ENCODE data around the gene UCHL3. TPM values are rescaled to one million over a fixed set of nuclear protein-coding genes. Genes with fewer than 3 reads are reported as not detected.

UCHL3 gene
- polyA plus RNA-seq, 3 donors = 22.4 to 66.8 (median 51.8) TPM

GRCh38 chr13:75610466-75610865, 60.9 kb downstream of the UCHL3 start:
- no peak overlapping the region for H3K4me3 Mint-ChIP-seq
- Histone ChIP-seq H3K9me3 (replicated peaks in 1 of 2; ENCODE audit: control insufficient read depth in 1 of 2, insufficient read depth in 1 of 2, low read length in 2 of 2) (no peaks in the 10 kb centered on the region), H4K20me1 (ENCODE audit: insufficient read depth, low read length) (no peaks in the 10 kb centered on the region), H3K79me2 (ENCODE audit: insufficient read depth, low read length) (no peaks in the 10 kb centered on the region), H3K4me3 (replicated peaks in 1 of 3; ENCODE audit: low read depth in 2 of 3, low read length in 3 of 3) (no peak overlapping the region), H3K27ac (ENCODE audit: low read depth in 1 of 2, low read length in 2 of 2) (no peak overlapping the region), H3K4me2 (replicated peaks; ENCODE audit: extremely low read depth, low read length, poor library complexity, severe bottlenecking) (no peak overlapping the region), H3K27me3 (ENCODE audit: control insufficient read depth in 2 of 2, insufficient read depth in 2 of 2, low read length in 2 of 2) (no peaks in the 10 kb centered on the region), H2AFZ (ENCODE audit: insufficient read depth, low read depth, low read length, poor library complexity, severe bottlenecking) (no peak overlapping the region), H3K9ac (ENCODE audit: insufficient read depth, low read length, poor library complexity, severe bottlenecking) (no peak overlapping the region), H3K4me1 (ENCODE audit: control insufficient read depth in 1 of 2, insufficient read depth in 2 of 2, low read length in 2 of 2) (no peaks in the 10 kb centered on the region), H3K36me3 (replicated peaks in 1 of 2; ENCODE audit: control insufficient read depth in 1 of 2, insufficient read depth in 2 of 2, low read length in 2 of 2) (peaks cover 5 to 13% of the 10 kb centered on the region in 2 donors)
- intact Hi-C loops (cut with micrococcal nuclease) = no loop called here
- TF ChIP-seq CTCF (IDR thresholded peaks at IDR 0.05) = no peak
- H3K4me1 Mint-ChIP-seq = no peaks in the 10 kb centered on the region
- H3K36me3 Mint-ChIP-seq = peaks cover 16 to 21% of the 10 kb centered on the region in 2 donors
- no peaks in the 10 kb centered on the region for H3K27me3 Mint-ChIP-seq (ENCODE audit: low read depth in 3 of 3)
- peaks cover 0 to 2% (median 0%) of the 10 kb centered on the region in 7 donors for H3K9me3 Mint-ChIP-seq
- no peak for DNase-seq
- H3K27ac Mint-ChIP-seq = no peak overlapping the region

GRCh38 chr13:75612354-75612753, 62.8 kb downstream of the UCHL3 start:
- H3K4me1 Mint-ChIP-seq = no peaks in the 10 kb centered on the region
- Histone ChIP-seq H3K4me3 (replicated peaks in 1 of 3; ENCODE audit: low read depth in 2 of 3, low read length in 3 of 3) (no peak overlapping the region), H3K4me2 (replicated peaks; ENCODE audit: extremely low read depth, low read length, poor library complexity, severe bottlenecking) (no peak overlapping the region), H4K20me1 (ENCODE audit: insufficient read depth, low read length) (no peaks in the 10 kb centered on the region), H3K4me1 (ENCODE audit: control insufficient read depth in 1 of 2, insufficient read depth in 2 of 2, low read length in 2 of 2) (no peaks in the 10 kb centered on the region), H3K27ac (ENCODE audit: low read depth in 1 of 2, low read length in 2 of 2) (no peak overlapping the region), H3K9ac (ENCODE audit: insufficient read depth, low read length, poor library complexity, severe bottlenecking) (no peak overlapping the region), H2AFZ (ENCODE audit: insufficient read depth, low read depth, low read length, poor library complexity, severe bottlenecking) (no peak overlapping the region), H3K9me3 (replicated peaks in 1 of 2; ENCODE audit: control insufficient read depth in 1 of 2, insufficient read depth in 1 of 2, low read length in 2 of 2) (no peaks in the 10 kb centered on the region), H3K27me3 (ENCODE audit: control insufficient read depth in 2 of 2, insufficient read depth in 2 of 2, low read length in 2 of 2) (no peaks in the 10 kb centered on the region), H3K79me2 (ENCODE audit: insufficient read depth, low read length) (no peaks in the 10 kb centered on the region), H3K36me3 (replicated peaks in 1 of 2; ENCODE audit: control insufficient read depth in 1 of 2, insufficient read depth in 2 of 2, low read length in 2 of 2) (no peaks in the 10 kb centered on the region)
- peak overlapping the region in 2 of 7 donors; percentile 28 to 76 for H3K27ac Mint-ChIP-seq
- no peak for TF ChIP-seq CTCF (IDR thresholded peaks at IDR 0.05)
- WGBS (ENCODE audit: insufficient coverage) = no CpG with 5 or more reads among the region's 2 CpGs
- H3K9me3 Mint-ChIP-seq = peaks cover 0 to 2% (median 0%) of the 10 kb centered on the region in 7 donors
- no peaks in the 10 kb centered on the region for H3K27me3 Mint-ChIP-seq (ENCODE audit: low read depth in 3 of 3)
- DNase-seq = no peak
- peaks cover 5 to 7% of the 10 kb centered on the region in 2 donors for H3K36me3 Mint-ChIP-seq
- intact Hi-C loops (cut with micrococcal nuclease) = no loop called here
- H3K4me3 Mint-ChIP-seq = no peak overlapping the region

Measured in CD14-positive monocyte (primary cell).